ENCODE results near the gene KAT8. TPM values are rescaled to one million over a fixed set of nuclear protein-coding genes. Genes with fewer than 3 reads are reported as not detected.

Gene KAT8
- total RNA-seq, 2 donors from 2014 or later, result 51.0 to 55.8 TPM

DNA sequence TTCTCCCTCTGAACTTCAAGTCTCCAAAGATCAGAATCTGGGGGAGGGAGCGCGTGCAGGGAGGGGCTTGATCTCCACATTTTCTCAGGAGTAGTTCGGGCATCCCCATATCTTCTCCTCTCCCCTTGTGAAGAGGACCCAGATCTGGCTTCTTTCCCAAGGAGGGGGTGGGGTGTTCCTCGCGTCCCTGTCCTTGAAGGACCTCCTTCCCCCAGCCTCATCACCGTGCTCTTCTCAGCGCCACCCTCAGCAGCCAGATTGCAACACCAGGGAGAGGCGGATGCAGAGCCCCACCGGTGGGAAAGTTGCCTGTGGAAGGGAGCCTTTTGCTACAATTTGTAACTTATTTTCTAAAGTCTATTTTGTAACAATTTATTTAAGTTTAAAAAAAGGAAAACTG lies 34.4 kb upstream of the KAT8 start:
- Mint-ChIP-seq H3K36me3 (ENCODE audit: low read depth) (peaks cover 34% of the 10 kb centered on the region), H3K4me1 (no peaks in the 10 kb centered on the region), H3K27ac (no peak overlapping the region), H3K27me3 (ENCODE audit: insufficient read depth) (no peaks in the 10 kb centered on the region), H3K4me3 (no peak overlapping the region), H3K9me3 (no peaks in the 10 kb centered on the region)
- Histone ChIP-seq H3K4me3 (ENCODE audit: low read length) (no peak overlapping the region), H3K36me3 (ENCODE audit: control insufficient read depth, insufficient read depth, low read length) (peaks cover 23% of the 10 kb centered on the region), H3K9me3 (ENCODE audit: control insufficient read depth, low read length) (no peaks in the 10 kb centered on the region), H3K4me1 (ENCODE audit: control insufficient read depth, insufficient read depth, low read length) (no peaks in the 10 kb centered on the region), H3K27ac (ENCODE audit: low read depth, low read length) (no peak overlapping the region), H3K27me3 (ENCODE audit: control insufficient read depth, insufficient read depth, low read length, poor library complexity, severe bottlenecking) (no peaks in the 10 kb centered on the region), H3K9ac (ENCODE audit: extremely low read depth, low read length, poor library complexity, severe bottlenecking) (no peak overlapping the region)
- WGBS, 2 experiments (ENCODE audit: insufficient coverage in 1 of 2, insufficient read length in 1 of 2), result 95% methylated on average over 7 of the region's 9 CpGs; no CpG with 5 or more reads in 1 of the 2 experiments
- TF ChIP-seq, protein P1, sequence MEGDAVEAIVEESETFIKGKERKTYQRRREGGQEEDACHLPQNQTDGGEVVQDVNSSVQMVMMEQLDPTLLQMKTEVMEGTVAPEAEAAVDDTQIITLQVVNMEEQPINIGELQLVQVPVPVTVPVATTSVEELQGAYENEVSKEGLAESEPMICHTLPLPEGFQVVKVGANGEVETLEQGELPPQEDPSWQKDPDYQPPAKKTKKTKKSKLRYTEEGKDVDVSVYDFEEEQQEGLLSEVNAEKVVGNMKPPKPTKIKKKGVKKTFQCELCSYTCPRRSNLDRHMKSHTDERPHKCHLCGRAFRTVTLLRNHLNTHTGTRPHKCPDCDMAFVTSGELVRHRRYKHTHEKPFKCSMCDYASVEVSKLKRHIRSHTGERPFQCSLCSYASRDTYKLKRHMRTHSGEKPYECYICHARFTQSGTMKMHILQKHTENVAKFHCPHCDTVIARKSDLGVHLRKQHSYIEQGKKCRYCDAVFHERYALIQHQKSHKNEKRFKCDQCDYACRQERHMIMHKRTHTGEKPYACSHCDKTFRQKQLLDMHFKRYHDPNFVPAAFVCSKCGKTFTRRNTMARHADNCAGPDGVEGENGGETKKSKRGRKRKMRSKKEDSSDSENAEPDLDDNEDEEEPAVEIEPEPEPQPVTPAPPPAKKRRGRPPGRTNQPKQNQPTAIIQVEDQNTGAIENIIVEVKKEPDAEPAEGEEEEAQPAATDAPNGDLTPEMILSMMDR (conservative IDR thresholded peaks at IDR 0.05), result no peak
- no peak for DNase-seq

DNA sequence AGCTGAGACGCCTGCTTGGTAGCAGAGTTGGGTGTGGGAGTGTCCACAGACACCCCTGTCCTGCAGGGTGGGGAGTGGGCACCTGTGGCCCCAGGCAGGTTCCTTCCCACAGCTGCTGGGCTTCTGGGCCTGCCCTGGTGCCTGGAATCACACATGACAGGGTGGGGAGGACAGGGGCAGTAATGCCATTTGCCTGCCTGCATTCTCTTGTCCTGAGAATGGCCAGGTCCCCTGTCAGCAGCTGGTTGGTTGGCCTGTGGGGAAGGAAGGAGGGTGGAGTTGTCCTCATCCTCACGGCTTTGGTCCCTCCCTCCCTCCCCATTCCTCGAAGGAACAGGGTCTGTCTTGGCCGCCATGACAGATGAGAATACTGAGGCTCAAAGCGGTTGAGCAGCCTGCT lies 33.9 kb upstream of the KAT8 start:
- H3K36me3 Mint-ChIP-seq (ENCODE audit: low read depth), result peaks cover 30% of the 10 kb centered on the region
- H3K4me1 Mint-ChIP-seq, result no peaks in the 10 kb centered on the region
- TF ChIP-seq, protein P1 (conservative IDR thresholded peaks at IDR 0.05), result no peak

DNA sequence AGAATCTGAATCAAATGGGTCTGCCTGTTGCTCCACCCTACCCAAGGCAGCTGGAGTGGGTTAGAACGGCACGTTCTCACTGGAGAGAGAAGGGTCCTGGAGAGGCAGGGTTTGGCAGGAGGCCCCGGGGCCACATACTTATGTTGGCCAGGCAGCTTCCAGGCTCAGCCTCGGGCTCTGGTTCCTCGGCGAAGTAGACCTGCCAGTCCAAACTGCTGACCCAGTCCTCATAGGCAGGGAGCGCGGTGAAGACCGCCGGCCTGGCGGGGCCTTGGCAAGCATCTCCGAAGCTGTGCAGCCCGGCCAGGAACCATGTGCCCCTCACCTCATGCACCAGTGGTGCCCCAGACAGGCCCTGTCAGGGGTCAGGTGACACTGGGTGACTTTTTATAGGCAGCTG lies 33.5 kb upstream of the KAT8 start:
- no peak overlapping the region for H3K4me3 Mint-ChIP-seq
- H3K4me1 Mint-ChIP-seq, result no peaks in the 10 kb centered on the region
- no peak overlapping the region for H3K9ac ChIP-seq (ENCODE audit: extremely low read depth, low read length, poor library complexity, severe bottlenecking)
- no peak for DNase-seq
- H3K27me3 ChIP-seq (ENCODE audit: control insufficient read depth, insufficient read depth, low read length, poor library complexity, severe bottlenecking), result no peaks in the 10 kb centered on the region
- no peak overlapping the region for H3K27ac Mint-ChIP-seq
- no peaks in the 10 kb centered on the region for H3K4me1 ChIP-seq (ENCODE audit: control insufficient read depth, insufficient read depth, low read length)
- no peak overlapping the region for H3K27ac ChIP-seq (ENCODE audit: low read depth, low read length)
- H3K9me3 ChIP-seq (ENCODE audit: control insufficient read depth, low read length), result no peaks in the 10 kb centered on the region
- 92 to 97% methylated on average over 7 to 13 of the region's 13 CpGs for WGBS, 2 experiments (ENCODE audit: insufficient coverage in 1 of 2, insufficient read length in 1 of 2)
- no peaks in the 10 kb centered on the region for H3K9me3 Mint-ChIP-seq
- TF ChIP-seq, protein P1 (conservative IDR thresholded peaks at IDR 0.05), result no peak
- no peak overlapping the region for H3K4me3 ChIP-seq (ENCODE audit: low read length)
- no peaks in the 10 kb centered on the region for H3K27me3 Mint-ChIP-seq (ENCODE audit: insufficient read depth)
- H3K36me3 Mint-ChIP-seq (ENCODE audit: low read depth), result peaks cover 25% of the 10 kb centered on the region
- H3K36me3 ChIP-seq (ENCODE audit: control insufficient read depth, insufficient read depth, low read length), result peaks cover 15% of the 10 kb centered on the region

More for the DNA sequence above, 33.9 kb upstream of the KAT8 start:
- Histone ChIP-seq H3K36me3 (ENCODE audit: control insufficient read depth, insufficient read depth, low read length) (peaks cover 19% of the 10 kb centered on the region), H3K4me1 (ENCODE audit: control insufficient read depth, insufficient read depth, low read length) (no peaks in the 10 kb centered on the region), H3K27me3 (ENCODE audit: control insufficient read depth, insufficient read depth, low read length, poor library complexity, severe bottlenecking) (no peaks in the 10 kb centered on the region), H3K9ac (ENCODE audit: extremely low read depth, low read length, poor library complexity, severe bottlenecking) (no peak overlapping the region), H3K4me3 (ENCODE audit: low read length) (no peak overlapping the region), H3K27ac (ENCODE audit: low read depth, low read length) (no peak overlapping the region), H3K9me3 (ENCODE audit: control insufficient read depth, low read length) (no peaks in the 10 kb centered on the region)
- H3K4me3 Mint-ChIP-seq, result no peak overlapping the region
- H3K27ac Mint-ChIP-seq, result no peak overlapping the region
- H3K27me3 Mint-ChIP-seq (ENCODE audit: insufficient read depth), result no peaks in the 10 kb centered on the region
- no peaks in the 10 kb centered on the region for H3K9me3 Mint-ChIP-seq
- no peak for DNase-seq
- WGBS, 2 experiments (ENCODE audit: insufficient coverage in 1 of 2, insufficient read length in 1 of 2), result 93% methylated on average over 3 to 5 of the region's 5 CpGs

Data from endodermal cell (in vitro differentiated cells).